Immature natural killer cell (primary cell): ENCODE results near the gene NAA15. TPM values are rescaled to one million over a fixed set of nuclear protein-coding genes. Genes with fewer than 3 reads are reported as not detected.

Experiments
- DNase-seq, 3 donors: peaks; one replicate each; pipeline ENCODE4 v3.0.0; 2022; ENCODE audit warnings: mixed read lengths in 1 of 3
- H3K27ac Mint-ChIP-seq, 6 donors: one replicate each; pipeline ENCODE4 v1.8.0; 2020; ENCODE audit warnings: mixed read lengths in 6 of 6, mild to moderate bottlenecking in 5 of 6, inconsistent platforms in 4 of 6, moderate library complexity in 3 of 6
- H3K27me3 Mint-ChIP-seq, 3 donors: one replicate each; pipeline ENCODE4 v1.8.0; 2020 to 2021; ENCODE audit warnings: low read depth in 3 of 3, mild to moderate bottlenecking in 3 of 3, mixed read lengths in 3 of 3, moderate library complexity in 3 of 3, inconsistent platforms in 1 of 3
- H3K36me3 Mint-ChIP-seq, 3 donors: one replicate each; pipeline ENCODE4 v1.8.0; 2020; ENCODE audit warnings: mixed read lengths in 3 of 3, inconsistent platforms in 2 of 3, mild to moderate bottlenecking in 2 of 3
- H3K4me1 Mint-ChIP-seq, 2 donors: one replicate each; pipeline ENCODE4 v1.8.0; 2020; ENCODE audit warnings: inconsistent platforms in 2 of 2, mild to moderate bottlenecking in 2 of 2, mixed read lengths in 2 of 2, moderate library complexity in 1 of 2
- H3K4me3 Mint-ChIP-seq, 5 donors: one replicate each; pipeline ENCODE4 v1.8.0; 2020; ENCODE audit warnings: mild to moderate bottlenecking in 5 of 5, mixed read lengths in 5 of 5, inconsistent platforms in 3 of 5, moderate library complexity in 3 of 5
- H3K9me3 Mint-ChIP-seq, 6 donors: one replicate each; pipeline ENCODE4 v1.8.0; 2020; ENCODE audit warnings: mild to moderate bottlenecking in 6 of 6, mixed read lengths in 6 of 6, inconsistent platforms in 4 of 6, moderate library complexity in 3 of 6
- polyA plus RNA-seq, 3 donors: library from polyadenylated mRNA; unstranded; fragments of 300-500 nt; fragmentation: Illumina TruSeq; gene quantifications; one replicate each; pipeline ENCODE4 v1.2.3, GENCODE V29; 2021

NAA15 gene
- polyA plus RNA-seq, 3 donors from 2014 or later = 19.6 to 33.9 (median 22.1) TPM

DNA sequence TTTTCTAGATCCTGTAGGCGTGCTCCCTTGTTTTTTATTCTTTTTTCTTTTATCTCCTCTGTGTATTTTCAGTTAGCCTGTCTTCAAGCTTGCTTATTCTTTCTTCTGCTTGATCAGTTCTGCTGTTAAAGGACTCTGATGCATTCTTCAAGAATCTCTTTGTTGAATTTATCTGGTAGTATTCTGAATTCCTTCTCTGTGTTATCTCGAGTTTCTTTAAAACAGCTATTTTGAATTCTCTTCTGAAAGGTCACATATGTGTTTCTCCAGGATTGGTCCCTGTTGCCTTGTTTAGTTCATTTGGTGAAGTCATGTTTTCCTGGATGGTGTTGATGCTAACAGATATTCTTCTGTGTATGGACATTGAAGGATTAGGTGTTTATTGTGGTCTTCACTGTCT is 167.9 kb downstream of the NAA15 start:
- no peak for DNase-seq
- Mint-ChIP-seq H3K27me3 (no peaks in the 10 kb centered on the region), H3K4me1 (peaks cover 20 to 48% of the 10 kb centered on the region in 2 donors), H3K9me3 (peaks cover 5 to 15% (median 11%) of the 10 kb centered on the region in 6 donors), H3K27ac (no peak overlapping the region), H3K4me3 (no peak overlapping the region), H3K36me3 (peaks cover 26 to 39% (median 39%) of the 10 kb centered on the region in 3 donors)

Other genes with a start within 250 kb of the NAA15 start
- 10 to 100 TPM; 35.9 to 45.7 (median 38.8) TPM for gene ELF2, start 124.3 kb upstream of the NAA15 start, polyA plus RNA-seq
- gene MGARP, start 21.3 kb upstream of the NAA15 start, polyA plus RNA-seq = under 1 TPM in 1 of 3 donors, not detected in 2; 0.27 TPM
- 10 to 100 TPM; 47.4 to 80.1 (median 77.8) TPM for gene NDUFC1, start 972 bp downstream of the NAA15 start, polyA plus RNA-seq
- gene RAB33B, start 152.6 kb downstream of the NAA15 start, polyA plus RNA-seq = 1 to 10 TPM; 2.8 to 6.8 (median 3.8) TPM